NCI-H1694 (cell line): ENCODE measurements around the gene C3orf18.

ENCODE experiments used
- DNase-seq: peaks from one replicate; lab custom pipeline; 2025; lab: John Stamatoyannopoulos, UW

C3orf18 gene

DNA sequence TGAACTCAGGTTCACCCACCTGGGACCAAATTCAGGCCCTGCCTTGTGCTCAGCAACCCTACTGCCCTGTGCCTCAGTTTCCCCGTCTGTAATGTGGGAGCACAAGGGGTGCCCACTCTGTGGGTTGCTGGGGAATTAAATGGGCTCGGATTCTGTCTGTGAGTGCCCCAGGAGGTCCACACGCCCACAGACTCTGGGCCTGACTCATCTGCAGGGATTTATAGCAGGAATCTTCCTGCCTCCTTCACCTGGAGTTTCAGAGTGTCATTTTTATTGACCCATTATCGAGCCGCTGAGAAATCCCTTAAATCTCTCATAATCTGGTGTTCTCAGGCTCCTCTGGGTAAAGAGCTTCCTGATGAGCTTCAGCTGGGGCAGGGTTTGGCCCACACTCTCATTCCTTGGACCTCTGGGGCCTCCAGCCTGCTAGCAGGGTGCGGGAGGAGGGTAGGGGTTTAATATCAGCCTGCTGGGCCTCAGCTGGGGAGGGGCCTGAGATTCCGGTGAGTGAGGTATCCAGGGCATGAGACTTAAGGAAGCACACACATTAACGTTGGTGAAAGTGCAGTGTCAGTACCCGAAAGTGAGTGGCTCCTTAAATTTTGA lies 16.4 kb downstream of the C3orf18 start:
- no peak for DNase-seq

DNA sequence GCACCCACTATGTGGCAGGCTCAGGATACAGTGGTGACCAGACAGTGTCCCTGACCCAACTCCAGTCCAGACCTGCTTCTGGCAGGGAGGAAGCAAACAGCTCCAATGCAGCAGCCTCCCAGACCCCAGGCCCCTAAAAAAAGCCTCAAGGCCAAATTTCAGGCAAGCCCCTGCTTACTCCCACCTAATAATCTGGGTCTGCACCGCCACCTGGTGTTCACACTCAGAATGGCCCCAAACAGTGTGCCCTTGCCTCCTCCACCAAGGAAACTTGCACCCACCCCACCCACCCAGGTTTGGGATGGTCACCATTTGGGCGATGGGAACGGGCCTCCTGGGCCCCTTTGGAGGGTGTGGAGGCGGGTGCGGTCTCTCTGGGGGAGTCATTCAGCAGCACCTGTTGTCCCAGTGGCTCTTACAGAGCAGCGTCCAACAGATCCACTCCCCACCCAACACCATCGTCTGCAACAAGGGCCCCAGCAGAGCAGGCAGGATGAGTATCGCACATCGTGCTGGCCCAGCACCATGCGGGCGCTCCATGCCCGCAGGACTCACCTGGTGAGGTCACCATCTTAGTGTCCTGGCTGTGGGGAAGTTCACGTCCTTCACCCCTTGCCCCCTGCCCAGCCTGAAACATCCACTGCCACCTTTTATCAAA lies 17.3 kb downstream of the C3orf18 start:
- DNase-seq: peak; percentile 46

DNA sequence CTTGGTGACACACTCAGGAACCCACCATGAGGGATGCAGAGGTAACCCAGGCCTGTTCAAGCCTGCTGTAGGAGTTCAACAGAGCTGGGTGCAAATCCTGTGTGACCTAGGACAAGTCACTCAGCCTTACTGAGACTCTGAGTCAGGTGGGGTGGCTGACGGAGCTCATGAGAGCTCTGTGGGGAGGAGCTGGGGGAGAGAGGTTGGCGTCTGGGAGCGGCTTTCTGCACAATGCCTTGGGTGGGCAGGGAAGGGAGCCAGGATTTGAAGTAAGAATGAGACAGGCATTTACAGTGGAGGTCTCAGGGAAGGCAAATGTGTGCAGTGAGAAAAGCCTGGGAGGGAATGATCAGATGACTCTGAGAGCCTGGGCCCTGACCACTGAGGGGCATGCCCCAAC lies 18.3 kb downstream of the C3orf18 start:
- DNase-seq: no peak

DNA sequence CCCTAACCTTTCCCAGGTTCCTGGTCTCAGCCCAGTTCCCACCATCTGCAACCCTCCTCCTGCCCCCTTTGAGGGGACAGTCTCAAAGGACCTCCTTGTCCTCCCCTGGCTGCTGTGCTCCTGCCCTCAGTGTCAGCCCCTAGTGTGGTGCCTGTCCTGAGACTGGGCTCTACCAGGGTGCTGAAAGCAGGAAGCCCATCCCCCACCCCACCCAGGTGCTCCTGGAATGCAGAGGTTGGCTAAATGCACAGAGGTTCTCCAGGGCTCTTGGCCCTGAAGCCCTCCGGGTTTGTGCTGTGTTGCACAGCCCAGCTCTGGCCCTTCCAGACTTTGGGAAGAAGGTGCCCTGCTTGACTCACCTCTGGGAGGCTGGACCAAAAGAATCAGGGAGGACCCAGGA lies 21.8 kb downstream of the C3orf18 start:
- DNase-seq: no peak

DNA sequence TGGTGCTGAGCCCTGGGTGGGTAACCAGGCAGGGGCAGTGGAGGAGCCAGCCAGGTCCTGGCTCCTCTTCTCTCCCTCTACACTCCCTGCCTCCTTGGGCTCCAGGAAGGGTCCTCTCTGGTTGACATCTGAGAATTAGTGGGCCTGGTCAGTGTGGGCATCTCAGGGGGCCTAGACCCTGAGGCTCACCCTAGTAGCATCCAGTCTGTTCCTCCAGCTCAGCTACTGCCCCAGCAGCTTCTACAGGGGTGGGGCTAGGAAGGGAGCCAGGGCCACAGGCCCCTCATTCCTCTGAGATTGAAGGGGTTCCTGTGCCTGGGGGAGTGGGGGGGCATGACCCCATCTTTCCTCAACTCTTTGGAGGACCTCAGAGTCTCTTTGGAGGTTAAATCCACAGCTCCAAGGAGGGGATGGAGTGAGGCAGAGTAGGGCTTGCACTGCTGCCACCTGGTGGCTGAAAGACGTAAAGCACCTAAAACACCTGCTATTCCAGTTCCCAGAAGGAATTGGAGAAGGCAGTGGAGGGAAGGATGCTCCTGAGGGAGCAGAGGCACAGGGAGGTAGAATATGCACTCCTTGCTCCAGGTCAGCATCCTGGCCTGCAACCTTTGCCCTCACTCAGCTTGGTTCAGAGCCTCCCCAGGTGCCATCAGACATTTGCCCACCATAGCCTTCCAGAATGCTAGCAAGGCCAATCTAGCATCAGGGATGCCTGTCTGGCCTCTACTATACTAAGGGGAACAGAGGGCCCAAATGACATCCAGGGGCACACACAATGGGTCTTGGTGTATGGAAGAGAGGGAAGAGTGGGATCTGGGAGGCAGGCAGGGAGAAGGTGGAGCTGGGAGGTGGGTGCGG lies 25.1 kb downstream of the C3orf18 start:
- DNase-seq: peak; percentile 6

DNA sequence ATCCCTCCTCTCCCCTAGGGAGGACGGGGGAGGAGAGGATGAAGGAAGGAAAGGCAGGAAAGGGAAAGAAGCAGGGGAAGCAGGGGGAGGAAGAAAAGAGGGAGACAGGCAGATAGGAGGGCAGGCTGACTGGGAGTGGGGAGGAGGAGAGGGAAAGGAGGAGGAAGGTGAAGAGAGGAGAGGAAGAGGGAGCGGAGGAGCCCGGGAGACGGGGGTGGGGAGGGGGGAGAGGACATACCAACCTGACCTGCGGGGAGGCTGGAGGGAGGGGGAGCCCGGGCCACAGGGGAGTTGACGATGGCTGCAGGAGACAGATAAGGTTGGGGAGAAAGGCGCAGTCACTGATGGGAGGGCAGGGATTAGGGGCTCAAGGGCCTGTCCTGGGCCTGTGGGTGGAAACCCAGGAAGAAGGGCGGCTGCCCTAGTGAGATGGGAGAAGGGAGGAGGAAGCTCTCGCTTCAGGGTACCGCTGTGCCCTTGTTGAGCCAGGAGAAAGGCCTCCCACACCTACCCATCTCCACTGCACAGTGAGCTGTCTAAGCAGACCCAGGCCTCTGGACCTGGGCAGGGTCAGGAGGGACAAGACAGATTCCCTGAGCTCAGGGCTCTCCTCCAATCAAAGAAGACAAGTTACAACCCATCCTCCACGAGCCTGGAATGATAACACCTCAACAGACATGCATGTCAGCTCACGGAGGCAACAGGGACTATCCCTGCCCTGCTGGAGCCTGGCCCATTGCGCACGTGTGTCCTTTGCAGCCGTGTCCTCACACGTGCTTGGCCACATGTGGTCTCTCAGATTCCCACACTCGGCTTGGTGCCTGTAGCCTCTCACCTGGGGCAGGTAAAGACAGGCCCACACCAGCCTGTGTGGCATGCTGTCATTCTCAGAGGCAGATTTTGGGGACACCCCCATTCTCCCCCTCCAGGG lies 27.9 kb downstream of the C3orf18 start:
- no peak for DNase-seq

DNA sequence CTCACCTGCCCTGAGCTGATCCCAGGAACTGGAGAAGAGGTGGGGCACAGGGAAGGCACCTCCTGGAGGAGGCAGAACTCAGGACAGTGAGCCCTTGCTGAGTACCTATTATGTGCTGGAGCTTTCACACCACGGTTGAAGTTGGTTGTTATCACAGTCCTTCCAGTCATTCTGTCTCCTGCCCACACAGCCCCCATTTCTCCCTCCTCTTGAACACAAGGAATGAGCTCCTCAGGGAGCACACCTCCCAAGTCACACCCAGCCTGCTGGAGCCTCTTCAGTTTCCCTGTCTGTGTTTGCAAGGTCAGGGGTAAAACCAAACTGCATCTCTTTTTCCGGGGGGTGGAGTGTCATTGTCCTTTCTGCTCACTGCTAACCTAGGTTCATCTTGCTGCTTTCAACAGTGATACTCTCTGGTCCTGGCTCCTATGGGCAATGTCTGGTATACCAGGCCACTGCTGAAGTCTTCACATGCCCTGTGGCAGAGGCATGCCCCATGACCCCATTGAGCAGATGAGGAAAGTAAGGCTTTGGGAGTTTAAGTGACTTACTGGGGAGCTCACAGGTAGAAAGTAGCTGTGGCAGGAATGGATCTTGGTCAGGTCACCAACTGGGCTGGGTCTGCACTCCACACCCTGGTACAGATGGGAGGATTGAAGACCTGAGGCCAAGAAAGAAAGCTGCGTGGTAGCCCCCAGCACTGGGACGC lies 30.0 kb downstream of the C3orf18 start:
- no peak for DNase-seq

DNA sequence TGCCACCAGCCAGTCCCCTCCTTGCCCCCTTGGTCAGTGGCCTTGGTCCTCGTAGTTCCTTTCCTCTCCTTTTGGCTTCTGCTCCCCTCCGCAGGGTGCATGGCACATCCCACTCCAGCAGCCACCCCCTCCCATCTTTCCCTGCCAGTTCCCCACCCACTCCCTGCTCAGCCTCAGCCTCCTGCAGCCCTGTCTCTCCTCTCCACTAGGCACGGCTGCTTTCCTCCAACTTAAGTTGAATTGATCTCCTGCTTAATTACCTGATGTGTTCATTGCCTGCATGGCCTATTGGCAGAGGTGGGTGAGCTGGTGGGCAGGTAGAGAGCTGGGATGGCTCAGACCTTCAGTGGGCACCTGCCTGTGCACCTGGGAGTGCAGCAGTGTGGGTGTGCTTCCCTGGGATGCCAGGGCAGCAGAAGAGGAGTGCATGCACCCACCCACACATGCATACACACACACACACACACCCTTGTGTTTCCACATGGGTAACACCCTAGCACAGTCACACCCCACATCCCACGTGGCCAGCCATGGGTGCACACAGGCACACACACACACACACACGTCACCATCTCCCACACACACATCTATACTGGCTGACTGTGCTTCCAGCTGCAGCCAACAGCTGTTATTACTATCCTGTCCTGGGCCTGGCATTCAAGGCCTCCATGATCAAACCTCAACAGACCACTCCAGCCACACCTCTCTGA lies 30.9 kb downstream of the C3orf18 start:
- DNase-seq: no peak

DNA sequence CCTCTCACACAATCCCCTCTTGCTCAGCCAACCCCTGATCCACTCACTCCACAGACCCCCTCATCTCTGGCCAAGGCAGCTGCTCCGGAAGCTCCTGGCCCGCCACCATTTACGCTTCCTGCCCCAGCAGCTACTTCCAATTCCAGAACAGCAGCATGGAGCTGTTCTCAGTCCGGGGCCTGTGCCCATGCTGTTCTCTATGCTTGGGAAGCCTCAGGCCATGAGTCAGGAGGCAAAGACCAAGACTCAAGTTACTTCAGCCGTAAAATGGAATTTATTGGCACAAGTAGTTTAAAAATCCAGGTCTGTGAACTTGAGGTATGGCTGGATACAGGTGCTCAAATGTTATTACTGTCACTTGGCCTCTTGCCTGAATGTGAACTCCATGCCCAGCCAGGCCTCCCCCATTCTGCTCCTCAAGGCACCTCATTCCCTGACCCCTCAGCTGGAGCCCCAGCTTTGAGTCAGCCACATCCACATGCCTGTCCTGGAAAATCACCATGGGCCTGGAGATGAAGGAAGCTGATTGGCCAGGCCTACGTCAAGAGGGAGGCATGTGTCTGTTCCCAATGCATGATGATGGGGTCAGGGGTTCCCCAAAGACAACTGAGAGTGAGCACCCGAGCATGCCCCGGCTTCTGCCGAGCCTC lies 32.7 kb downstream of the C3orf18 start:
- DNase-seq: no peak

DNA sequence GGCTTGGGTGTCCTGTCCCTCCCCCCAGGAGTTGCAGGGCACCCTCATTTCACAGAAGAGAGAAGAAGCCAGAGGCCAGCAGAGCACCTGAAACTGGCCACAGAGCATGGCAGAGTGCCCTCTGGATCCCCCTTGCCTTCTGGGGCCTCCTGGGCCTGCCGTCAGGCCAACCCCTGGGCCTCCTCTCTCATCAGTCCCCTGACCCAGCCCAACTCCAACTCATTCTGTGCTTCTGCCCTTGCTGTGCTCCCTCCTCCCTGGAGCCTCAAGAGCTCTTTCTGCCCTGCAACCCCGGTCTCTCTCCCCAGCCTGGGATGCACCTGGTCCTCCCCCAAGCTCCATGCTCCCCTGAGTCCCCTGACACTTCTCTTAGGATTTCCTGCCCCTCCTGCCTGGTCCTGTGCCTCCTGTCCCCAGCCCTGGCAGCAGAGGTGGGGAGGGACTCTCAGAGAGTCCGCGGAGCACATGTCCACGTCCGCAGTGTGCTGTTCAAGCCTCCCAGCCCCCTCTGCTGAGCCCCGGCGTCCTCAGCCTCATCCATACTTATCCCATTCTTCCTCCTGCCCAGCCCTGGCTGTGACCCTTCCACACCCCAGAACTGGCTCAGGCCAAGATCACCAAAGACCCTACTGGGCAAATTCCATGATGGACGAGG lies 33.6 kb downstream of the C3orf18 start:
- no peak for DNase-seq

DNA sequence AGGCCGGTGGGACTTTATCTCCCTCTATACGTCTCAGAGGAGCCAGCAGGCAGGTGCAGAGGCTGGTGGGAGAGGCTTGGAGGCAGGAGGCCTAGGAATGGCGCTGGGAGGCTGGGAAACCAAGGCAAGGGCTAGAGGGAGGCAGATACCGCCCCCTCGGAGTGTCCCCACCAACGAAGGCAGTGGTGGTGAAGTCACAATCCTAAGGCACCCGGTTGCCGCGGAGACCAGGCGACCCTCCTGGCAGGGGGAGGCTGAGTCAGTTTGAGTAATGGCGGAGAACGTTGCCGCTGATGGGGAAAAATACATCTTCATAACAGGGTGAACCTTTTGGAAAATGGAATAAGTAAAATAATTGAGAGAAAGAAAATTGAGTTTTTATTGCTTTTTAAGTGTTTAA lies 34.2 kb downstream of the C3orf18 start:
- no peak for DNase-seq

DNA sequence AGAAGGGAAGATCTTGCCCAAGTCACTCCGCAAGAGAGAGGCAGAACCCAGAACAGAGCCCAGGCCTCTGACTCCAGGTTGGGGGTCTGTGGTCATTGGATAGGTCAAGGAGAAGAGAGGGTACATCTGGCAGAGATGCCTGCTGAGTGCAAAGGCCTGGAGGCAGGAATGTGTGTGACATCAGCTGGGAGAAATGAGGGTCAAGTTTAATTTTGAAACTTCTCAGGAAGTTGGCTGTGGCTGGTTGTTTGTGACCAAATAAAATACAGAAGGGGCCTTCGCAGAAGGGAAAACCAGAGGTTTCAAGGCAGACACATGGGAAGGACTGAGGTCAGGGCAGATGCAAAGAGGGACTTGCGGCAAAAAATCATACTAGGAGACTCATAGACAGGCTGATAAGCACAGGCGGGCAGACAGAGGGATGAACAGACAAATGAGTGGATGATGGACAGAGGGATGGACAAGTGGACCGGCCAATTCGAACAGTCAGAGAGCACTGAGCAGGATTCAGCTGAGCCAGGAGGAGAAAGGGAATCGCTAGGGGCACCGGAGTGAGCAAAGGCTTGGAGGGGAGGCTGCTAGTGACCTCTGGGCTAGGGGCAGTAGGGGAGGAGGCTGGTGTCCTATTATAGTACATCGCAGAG lies 35.4 kb downstream of the C3orf18 start:
- DNase-seq: no peak

DNA sequence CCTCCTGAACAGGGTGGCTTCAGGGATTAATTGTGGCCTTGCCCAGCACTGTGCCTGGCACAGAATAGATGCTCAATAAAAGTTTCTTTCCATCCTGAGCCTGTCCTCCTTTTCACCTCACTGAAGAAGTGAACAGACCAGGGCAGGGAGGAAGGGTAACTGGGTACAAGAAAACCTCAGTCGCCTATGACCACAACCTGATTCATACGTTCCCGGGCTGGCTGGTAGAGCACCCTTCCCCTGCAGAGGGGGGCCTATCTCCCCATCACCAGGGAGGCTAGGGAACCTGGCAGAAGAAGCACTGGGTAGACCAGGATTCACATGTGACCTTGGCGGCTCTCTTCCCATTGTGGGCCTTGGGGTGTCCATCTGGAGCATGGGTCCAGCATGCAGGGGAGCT lies 36.3 kb downstream of the C3orf18 start:
- no peak for DNase-seq

DNA sequence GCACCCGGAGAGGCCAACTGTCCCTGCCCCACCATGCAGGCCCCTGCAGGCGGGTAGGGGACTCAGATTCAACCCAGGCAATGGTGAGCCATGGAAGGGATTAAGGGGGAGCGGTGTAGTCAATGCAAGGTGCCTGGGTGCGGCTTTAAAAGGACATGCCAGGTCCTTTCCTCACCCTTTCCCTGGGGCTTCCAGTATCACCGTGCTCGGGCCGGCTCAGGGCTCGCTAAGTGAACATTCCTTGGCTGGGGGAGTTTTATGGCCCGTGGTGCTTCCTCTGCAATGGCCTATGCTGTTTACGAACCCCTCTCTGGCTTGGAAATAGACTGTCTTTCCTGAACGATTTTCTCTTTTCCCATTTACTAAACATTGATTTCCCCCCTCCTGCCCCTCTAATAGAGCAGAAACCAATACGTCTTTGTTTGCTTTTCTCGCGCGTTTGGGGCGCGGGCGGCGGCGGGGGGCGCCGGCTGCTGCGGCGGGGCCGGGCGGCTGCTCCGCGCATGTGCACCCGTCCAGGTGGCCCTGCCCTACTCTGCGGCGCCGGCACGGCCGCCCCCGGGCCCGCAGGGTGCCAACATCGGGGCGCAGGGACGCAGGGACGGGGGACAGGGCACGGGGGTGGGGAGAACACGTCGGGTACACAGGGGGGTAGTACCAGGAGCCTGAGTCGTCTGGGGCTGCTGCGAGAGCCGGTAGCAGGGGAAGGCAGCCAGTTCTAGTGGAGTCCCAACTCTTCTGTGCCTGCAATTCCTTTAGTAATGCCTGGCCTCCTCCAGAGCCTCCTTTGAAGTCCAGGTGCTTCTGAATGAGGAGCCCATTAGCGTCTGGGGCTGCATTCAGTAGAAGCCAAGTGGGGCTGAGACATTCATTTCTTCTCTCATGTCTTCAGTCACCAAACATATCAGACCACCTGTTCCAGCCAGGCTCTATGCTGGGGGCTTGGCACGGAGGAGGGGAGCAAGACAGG lies 37.3 kb downstream of the C3orf18 start:
- DNase-seq: no peak

DNA sequence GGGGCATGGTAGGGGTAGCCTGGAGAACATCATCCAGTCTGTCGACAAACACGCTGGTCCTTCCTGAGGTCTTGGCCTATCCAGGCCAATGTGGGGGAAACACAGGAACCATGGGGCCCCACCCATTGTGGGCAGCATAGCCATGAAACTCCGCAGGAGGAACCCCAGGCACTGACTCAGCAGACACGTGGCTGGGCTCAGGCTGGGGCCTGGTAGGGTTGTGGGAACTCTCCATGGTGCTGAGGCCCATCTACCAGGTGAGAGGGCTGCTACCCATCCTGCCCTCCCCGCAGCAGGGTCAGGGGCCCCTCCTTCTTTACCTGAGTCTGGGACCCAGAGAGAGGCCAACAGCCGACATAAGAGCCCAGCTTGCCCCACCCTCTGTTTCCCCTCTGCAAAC lies 41.6 kb downstream of the C3orf18 start:
- DNase-seq: no peak

DNA sequence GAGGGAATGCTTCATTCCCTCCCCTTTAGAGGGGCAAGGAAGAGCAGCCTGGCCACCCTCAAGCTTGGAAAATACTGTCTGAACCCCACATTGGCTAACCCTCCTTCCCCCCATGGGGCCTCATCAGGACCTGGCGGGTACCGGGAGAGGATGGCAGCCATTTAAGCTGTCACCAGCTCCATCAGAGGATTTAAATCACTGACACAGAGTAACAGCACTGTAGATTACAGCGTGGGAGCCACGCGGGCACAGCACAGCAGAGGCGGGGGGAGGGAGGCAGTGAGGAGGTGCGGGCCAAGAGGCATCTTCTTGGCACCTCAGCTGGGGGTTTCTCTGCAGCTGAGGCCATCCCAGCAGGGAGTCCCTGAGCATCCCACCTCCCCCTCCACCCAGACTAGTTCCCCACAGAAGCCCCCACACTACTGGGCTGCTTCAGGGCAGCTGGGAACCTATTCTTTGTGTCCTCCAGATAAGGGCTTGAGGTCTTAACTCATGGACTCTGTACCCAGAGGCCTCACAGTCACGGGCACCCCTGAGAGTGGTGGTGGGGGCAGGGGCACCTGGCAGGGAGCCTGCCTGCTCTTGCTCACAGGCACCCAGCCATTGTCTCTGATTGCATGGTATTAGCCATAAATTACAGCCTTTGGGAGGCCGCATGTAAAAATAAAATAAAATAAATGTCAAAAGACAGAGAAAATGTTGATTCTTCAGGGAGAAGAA lies 42.2 kb downstream of the C3orf18 start:
- DNase-seq: no peak

DNA sequence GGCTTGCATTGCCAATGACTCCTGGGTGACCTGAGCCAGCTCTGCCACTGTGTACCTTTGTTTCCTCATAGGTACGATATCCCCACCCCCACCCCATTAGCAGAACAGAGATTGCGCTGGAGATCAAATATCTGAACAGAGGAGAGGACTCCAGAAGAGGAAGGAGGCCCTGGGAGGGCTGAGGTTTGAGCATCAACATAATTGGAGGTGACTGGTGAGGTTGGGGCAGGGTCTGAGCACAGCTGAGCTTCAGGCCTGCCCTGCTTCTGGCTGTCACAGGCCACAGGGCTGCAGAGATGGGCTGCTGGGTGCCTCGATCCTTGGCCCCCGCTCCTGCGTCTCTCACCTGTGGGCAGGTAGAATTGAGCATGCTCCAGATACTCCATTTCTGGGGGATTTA lies 42.8 kb downstream of the C3orf18 start:
- no peak for DNase-seq
